Effector CD4-positive, alpha-beta T cell (primary cell): ENCODE measurements around the gene SPR.
"Not testable (repeated sequence)": the region's sequence is repeated elsewhere in the genome, so short reads cannot be mapped to it uniquely, and the experiment has no call there.

ENCODE experiments used
- DNase-seq: peaks from one replicate; pipeline ENCODE4 v3.0.0-alpha.2; 2020

Gene SPR

DNA sequence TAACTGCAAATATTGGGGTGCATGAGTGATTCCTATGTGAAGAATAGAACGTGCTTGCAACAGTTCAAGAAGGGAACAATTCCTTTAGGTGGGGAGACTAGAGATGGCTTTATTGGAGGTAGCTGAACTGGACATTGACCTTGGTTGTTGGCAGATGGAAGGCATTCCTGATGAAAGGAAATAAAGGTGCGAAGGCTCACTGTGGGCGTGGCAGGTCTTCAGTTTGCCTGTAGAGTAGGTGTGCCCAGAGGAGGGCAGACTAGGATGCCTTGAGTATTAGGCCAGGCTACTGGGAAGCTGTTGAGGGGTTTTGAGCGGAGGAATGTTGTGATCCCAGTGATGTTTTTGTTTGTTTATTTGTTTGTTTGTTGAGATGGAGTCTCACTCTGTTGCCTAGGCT, 2.8 kb downstream of the SPR start:
- no peak for DNase-seq

GRCh38 chr2:72891091-72891818, 4.0 kb downstream of the SPR start:
- DNase-seq: no peak

- peak; percentile 40 for DNase-seq
These were observed 5.4 kb downstream of the SPR start for GRCh38 chr2:72892506-72893173.

DNA sequence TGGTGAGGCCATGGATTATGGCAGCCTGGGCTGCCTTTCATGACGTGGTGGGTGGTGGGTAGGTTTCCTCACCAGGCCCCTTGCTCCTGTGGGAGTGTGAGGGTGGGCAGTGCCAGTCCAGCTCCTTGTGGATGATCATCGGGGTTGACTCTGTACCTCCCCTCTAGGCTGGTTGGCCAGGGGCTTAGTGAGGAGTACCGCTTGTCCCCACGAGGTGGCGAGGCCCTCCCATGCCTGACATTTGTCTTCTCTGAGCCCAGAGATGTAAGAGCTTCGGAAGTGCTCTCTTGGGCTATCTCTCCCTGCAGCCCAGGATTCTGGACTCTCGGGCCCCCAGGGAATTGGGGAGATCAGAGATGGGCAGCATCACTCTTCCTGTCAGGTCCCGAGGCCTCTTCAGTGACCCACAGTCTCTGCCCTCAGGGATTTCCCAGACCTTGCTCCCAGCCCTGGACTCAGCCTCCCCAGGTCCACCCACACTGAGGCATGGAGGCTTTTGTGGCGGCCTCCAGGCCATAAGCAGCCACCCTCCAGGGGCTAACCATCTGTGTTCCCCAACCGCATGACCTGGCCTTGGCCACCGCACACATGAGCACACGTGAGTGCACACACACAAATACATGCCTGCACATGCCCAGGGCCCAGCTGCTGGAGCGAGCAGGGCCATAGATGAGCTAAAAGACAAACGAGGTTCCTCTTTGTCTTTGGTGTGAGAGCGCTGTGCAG, 6.5 kb downstream of the SPR start:
- no peak for DNase-seq

DNA sequence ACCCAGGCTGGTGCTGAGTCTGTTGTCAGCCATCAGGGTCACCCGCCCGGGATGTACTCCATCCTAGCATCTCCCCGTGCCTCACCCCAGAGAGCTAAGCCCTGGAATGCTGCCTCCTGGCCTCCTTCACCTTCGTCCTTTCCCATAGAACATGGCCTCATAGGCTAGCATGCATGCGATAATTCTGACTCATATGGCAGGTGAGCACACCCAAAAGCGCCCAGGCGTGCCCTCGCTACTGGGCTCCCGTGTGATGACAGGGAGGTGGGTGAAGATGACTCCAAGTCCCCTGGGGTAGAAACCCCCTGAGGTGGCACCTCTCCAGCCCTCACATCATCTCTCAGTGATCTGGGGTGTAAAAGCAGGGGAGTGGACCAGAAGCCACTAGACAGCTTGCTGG, 7.3 kb downstream of the SPR start:
- DNase-seq: no peak

DNA sequence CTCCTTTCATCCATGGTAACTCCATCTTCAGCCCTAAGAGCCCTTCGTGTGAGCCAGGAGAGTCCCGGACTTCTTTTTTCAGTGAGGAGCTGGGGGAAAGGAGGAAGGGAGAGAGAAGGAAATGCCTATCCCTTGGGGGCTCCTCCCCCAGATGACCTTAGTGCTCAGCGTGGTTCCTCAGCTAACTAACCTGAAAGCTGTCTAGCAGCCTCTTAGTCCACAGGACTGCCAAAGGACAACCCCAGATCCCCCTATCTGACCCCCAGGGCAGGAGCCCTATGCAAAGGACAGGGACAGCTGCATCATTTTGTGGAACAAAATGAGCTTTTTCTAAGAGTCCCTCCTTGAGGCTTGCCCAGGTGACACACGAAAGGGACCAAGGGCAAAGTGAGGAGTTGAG, 7.9 kb downstream of the SPR start:
- no peak for DNase-seq

GRCh38 chr2:72895759-72896281, 8.6 kb downstream of the SPR start:
- DNase-seq: no peak

- no peak for DNase-seq
These were observed 9.2 kb downstream of the SPR start for GRCh38 chr2:72896446-72896845.

DNA sequence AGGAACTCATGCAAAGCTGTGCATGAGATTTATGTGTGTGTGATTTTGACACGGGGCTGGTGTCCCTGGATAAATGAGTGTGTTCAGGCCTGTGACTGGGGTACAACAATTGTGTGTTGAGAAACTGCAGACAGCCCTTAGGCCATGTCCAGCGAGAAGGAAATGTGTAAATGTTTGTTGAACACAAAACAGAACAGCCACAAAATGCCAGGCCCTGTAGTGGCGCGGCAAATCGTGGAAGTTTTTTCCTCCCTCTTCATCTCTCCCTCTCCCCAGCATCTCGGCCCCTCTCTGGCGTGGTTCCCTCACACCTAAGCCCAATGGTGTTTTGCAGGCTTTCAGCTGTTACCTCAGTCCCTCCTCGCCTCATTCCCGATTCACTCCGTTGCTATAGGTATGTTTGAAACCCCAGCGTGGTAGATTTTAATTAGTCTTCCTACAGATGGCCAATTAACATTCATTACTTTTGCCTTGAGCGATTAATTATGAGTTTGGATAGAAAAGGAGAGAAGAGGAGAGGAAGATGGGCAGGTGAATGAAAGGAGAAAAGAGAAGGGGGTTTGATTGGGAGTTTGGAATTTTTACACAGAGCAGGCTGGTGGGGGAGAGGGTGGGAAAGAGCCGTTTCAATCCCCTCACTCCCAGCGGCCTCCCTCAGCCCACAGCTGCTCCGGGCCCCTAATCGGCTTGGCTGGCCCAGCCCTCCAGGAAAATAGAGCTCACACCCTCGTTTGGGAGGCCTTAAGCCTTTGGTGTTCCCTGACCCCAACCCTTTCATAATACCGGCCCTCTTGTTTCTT, 10.8 kb downstream of the SPR start:
- DNase-seq: no peak

DNA sequence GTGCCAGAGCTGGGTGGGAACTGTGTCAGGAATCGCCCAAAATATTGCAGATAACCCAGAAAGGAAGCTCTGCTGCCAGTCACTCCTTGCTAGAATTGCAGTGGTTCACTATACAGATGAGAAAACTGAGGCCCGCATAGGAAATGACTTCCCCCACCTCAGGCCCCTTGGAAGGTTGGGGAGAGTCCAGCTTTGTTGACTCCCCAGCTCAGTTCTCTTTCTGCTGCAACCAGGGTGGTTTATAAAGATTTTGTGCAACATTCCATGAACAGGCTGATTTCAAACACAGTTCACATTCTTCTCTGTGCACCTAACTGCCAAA, 11.3 kb downstream of the SPR start:
- no peak for DNase-seq

DNA sequence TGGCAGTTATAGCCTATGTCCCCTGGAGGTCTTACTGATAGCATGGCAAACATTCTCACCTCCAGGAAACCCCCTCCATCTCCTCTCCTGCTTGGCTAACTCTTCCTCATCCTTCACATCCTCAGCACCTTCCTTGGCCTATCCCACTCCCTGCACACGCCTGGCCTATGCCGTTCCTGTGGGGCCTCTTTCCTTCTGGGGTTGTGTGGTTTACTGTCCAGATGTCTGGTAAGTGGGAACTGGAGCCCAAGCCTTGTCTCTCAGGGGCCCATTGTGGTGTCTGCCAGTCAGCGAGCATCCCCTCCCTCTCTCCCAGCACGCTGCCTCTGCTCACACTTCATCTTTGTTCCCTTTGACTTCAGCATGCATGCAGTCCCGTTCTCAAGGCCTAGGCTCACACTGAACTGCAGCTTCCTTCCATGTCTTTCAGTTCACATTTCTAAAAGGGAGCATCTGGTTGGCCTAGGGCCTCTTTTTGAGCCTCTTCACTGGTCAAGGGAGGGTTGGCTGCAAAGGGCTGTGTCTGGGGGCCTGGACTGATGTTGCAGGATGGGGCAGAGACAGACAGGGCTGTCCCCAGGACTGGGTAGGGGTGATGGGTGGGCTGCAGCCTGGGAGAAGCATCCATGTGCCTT, 13.1 kb downstream of the SPR start:
- DNase-seq: no peak

DNA sequence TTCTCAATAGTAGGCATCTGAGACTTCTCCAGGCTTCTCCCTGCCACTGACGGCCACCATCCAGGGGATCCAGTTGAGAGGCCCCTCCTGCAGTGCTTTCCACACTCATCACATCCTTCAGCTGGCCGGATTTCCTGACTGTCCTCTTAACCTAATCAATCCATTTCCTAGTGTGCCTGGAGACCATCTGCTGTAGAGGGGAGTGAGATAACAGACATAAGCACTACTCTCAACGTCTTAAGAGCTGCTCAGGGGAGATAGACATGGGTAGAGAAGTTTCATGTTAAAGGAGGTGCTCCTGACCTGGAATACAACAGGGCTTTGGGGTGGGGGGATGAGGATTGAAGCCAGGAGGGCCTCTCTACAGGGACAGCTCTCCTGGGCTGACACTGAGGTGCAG, 14.2 kb downstream of the SPR start:
- DNase-seq: no peak

- not testable (repeated sequence) for DNase-seq
These were observed 20.2 kb downstream of the SPR start for GRCh38 chr2:72907369-72907768.

GRCh38 chr2:72908741-72909140, 21.5 kb downstream of the SPR start:
- no peak for DNase-seq

DNA sequence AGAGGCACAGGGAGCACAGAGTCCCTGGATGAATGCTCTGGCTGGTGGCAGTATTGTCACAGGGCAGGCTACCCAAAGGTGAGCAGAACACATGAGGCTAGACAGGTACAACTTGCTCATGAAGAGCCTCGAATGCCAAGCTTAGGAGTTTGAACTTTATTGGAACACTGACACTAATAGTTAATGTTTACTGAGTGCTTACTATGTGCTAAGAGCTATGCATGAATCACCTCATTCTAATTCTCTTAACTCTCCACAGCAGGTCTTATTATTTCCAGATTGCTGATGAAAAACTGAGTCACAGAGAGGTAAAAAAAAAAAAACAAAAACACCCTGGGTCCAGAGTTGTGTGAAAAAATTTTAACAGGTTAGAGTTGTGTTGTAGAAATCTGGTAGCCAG, 24.0 kb downstream of the SPR start:
- DNase-seq: no peak

DNA sequence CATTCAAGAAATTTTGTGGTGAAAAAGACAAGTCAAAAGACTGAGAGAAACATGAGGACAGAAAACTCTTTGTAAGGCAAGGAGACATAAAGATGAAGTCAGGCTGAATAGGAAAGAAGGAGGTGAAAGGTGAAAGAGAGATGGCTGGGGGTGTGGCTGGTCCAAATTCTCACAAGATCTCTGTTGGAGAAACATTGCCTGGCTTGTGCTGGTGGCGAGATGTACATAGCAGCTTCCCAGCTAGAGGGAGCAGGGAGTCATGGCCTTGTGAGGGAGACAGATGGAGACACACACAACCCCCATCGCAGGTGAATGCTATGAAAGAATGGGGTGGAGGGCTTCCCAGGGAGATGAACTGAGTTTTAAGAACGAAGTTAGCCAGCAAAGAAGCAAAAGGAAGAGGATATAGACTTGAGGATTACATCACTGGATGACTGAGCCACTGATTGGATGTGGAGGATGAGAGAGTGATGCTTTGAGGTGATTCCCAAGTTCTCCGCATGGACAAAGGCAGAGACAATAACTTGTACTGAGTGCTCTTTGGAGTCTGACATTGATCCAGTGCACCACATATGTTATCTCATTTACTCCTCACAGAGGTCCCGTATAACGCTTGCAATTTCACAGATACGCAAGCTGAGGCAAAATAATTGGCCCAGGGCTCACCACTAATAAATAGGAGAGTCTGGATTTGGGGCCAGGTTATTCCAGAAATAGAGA, 26.4 kb downstream of the SPR start:
- DNase-seq: no peak

DNA sequence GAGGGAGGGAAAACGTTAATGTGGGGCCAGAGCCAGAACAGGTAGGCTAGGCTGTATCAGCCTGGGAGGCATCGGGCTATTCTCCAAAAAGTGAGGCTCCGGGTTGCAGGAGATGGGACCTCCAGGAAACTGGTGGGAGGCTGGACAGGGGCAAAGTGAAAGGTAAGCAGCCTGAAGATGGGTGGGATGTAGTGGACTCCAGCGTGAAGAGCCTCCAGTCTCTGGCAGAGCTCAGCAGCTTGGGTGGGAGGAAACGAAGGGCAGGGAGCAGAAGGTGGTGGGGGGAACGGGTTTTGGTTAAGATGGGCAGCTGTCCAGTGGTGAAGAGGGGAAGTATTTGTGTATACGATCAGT, 27.0 kb downstream of the SPR start:
- no peak for DNase-seq

DNA sequence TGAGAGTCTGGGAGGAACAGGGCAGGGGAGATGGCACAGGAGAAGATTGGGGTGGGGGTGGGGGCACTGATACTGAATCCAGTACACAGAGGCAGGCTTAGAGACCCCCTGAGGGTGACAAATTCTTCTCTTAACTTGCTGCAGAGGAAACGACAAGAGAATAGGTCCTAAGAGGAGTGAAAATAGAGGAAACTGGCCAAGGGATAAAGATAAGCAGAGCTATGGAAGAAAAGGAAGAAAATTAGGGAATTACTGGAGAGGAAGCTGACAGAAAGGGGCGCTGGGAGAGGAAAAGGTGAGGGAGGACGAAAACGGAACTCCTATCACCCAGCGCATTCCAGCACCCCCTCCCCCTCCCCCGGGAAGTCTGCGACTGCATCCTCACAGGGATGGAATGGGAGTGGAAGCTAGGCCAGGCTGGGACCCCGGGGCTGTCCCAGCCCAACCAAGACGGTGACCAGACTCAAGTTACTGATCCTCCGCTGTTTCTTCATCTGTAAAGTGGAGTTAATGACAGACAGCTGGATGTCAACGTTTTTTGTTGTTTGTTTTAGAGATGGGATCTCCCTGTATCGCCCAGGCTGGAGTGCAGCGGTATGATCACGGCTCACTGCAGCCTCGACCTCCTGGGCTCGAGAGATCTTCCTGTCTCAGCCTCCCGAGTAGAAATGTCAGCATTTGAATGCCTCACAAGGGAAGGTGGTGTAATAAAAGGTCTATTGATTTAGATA, 27.5 kb downstream of the SPR start:
- DNase-seq: no peak

GRCh38 chr2:72915320-72915906, 28.2 kb downstream of the SPR start:
- no peak for DNase-seq

- DNase-seq: no peak
These were observed 28.9 kb downstream of the SPR start for GRCh38 chr2:72915907-72916742.
